K562 (cell line): Measurements from ENCODE around the gene ATXN1. TPM values are rescaled to one million over a fixed set of nuclear protein-coding genes. Genes with fewer than 3 reads are reported as not detected.

ENCODE experiments used
- C11orf30 ChIP-seq: fragments of 450-650 bp; IDR thresholded peaks from 2 replicates; pipeline ENCODE4 v1.6.1; 2016; ENCODE audit warnings: low read depth, mild to moderate bottlenecking
- ZNF668 ChIP-seq: fragments of 250-450 bp; sonication (Bioruptor Pico); IDR thresholded peaks from 2 replicates; pipeline ENCODE4 v1.8.0; 2022; ENCODE audit warnings: mild to moderate bottlenecking, inconsistent platforms
- polyA plus RNA-seq, 8 experiments: library from polyadenylated mRNA; depleted of rRNA in 4 of 8; stranded (reverse) in 5 of 8; unstranded in 3 of 8; fragments of >200 nt; fragmentation: Nextera tagmentation in 2 of 8; fragmentation: Illumina TruSeq in 1 of 8; extraction: Ambion mirVana in 2 of 8; extraction: Trizol in 1 of 8; gene quantifications; 2 replicates each; pipeline versions ENCODE4 v1.2.1 to v1.2.3, GENCODE V29; 2011 to 2014; ENCODE audit warnings: inconsistent platforms in 1 of 8, missing spikeins in 1 of 8
- total RNA-seq, 7 experiments: library from RNA; depleted of rRNA in 6 of 7; stranded (reverse); fragments of >200 nt in 6 of 7; fragmentation: Illumina TruSeq in 2 of 7; extraction: Trizol in 2 of 7; gene quantifications; 2 replicates each; pipeline versions ENCODE4 v1.2.1 to v1.2.3, GENCODE V29; 2011 to 2021; ENCODE audit warnings: low replicate concordance in 1 of 7
- TF ChIP-seq, protein P1 (sequence below): fragments of 450-650 bp; IDR thresholded peaks from 2 replicates; pipeline ENCODE4 v1.6.1; 2016; ENCODE audit warnings: mild to moderate bottlenecking, moderate library complexity
- TF ChIP-seq, protein P2 (sequence below): sonication (generic); formaldehyde crosslinking; IDR thresholded peaks from 2 replicates; pipeline ENCODE4 v1.8.0; 2022; ENCODE audit warnings: mild to moderate bottlenecking, low read depth, missing genetic modification reagents
- TF ChIP-seq, protein P3 (sequence below), 3 experiments: IDR thresholded peaks in 2 of 3; conservative IDR thresholded peaks in 1 of 3; 2 replicates each; pipeline ENCODE4 v1.5.1; 2011 to 2012; ENCODE audit warnings: low read length in 3 of 3, mild to moderate bottlenecking in 3 of 3, control low read depth in 2 of 3, improper control_type of control experiment in 1 of 3, inconsistent platforms in 1 of 3, low read depth in 1 of 3, mixed read lengths in 1 of 3, moderate library complexity in 1 of 3; ENCODE audit not compliant: insufficient read depth in 2 of 3

Gene ATXN1
- total and polyA plus RNA-seq, 9 of the 15 experiments (the other 6 are each of a cell fraction or from before 2014, with no cell fraction given) = under 0.01 to 1.2 (median 0.58) TPM

DNA sequence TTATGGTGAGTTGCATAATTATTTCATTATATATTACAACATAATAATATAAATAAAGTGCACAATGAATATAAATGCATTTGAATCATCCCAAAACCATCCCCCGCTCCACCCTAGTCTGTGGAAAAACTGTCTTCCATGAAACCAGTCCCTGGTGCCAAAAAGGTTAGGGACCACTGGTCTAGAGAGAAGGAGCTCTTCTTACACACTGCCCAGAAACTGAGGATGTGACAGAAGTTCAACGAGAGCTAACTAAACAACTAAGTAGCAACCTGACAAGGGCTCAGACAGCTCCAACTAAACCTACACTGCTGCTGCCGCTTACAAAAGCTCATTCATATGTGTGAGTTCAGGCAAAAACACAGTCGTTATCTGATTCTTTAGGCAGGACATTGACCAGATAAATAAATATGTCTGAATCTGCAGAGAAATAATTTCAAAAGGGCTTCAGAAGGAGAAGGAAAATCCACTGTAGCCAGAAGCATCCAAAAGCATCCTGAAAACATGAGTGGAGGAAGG is 125.9 kb downstream of the ATXN1 start (continued):
- TF ChIP-seq, protein P1, sequence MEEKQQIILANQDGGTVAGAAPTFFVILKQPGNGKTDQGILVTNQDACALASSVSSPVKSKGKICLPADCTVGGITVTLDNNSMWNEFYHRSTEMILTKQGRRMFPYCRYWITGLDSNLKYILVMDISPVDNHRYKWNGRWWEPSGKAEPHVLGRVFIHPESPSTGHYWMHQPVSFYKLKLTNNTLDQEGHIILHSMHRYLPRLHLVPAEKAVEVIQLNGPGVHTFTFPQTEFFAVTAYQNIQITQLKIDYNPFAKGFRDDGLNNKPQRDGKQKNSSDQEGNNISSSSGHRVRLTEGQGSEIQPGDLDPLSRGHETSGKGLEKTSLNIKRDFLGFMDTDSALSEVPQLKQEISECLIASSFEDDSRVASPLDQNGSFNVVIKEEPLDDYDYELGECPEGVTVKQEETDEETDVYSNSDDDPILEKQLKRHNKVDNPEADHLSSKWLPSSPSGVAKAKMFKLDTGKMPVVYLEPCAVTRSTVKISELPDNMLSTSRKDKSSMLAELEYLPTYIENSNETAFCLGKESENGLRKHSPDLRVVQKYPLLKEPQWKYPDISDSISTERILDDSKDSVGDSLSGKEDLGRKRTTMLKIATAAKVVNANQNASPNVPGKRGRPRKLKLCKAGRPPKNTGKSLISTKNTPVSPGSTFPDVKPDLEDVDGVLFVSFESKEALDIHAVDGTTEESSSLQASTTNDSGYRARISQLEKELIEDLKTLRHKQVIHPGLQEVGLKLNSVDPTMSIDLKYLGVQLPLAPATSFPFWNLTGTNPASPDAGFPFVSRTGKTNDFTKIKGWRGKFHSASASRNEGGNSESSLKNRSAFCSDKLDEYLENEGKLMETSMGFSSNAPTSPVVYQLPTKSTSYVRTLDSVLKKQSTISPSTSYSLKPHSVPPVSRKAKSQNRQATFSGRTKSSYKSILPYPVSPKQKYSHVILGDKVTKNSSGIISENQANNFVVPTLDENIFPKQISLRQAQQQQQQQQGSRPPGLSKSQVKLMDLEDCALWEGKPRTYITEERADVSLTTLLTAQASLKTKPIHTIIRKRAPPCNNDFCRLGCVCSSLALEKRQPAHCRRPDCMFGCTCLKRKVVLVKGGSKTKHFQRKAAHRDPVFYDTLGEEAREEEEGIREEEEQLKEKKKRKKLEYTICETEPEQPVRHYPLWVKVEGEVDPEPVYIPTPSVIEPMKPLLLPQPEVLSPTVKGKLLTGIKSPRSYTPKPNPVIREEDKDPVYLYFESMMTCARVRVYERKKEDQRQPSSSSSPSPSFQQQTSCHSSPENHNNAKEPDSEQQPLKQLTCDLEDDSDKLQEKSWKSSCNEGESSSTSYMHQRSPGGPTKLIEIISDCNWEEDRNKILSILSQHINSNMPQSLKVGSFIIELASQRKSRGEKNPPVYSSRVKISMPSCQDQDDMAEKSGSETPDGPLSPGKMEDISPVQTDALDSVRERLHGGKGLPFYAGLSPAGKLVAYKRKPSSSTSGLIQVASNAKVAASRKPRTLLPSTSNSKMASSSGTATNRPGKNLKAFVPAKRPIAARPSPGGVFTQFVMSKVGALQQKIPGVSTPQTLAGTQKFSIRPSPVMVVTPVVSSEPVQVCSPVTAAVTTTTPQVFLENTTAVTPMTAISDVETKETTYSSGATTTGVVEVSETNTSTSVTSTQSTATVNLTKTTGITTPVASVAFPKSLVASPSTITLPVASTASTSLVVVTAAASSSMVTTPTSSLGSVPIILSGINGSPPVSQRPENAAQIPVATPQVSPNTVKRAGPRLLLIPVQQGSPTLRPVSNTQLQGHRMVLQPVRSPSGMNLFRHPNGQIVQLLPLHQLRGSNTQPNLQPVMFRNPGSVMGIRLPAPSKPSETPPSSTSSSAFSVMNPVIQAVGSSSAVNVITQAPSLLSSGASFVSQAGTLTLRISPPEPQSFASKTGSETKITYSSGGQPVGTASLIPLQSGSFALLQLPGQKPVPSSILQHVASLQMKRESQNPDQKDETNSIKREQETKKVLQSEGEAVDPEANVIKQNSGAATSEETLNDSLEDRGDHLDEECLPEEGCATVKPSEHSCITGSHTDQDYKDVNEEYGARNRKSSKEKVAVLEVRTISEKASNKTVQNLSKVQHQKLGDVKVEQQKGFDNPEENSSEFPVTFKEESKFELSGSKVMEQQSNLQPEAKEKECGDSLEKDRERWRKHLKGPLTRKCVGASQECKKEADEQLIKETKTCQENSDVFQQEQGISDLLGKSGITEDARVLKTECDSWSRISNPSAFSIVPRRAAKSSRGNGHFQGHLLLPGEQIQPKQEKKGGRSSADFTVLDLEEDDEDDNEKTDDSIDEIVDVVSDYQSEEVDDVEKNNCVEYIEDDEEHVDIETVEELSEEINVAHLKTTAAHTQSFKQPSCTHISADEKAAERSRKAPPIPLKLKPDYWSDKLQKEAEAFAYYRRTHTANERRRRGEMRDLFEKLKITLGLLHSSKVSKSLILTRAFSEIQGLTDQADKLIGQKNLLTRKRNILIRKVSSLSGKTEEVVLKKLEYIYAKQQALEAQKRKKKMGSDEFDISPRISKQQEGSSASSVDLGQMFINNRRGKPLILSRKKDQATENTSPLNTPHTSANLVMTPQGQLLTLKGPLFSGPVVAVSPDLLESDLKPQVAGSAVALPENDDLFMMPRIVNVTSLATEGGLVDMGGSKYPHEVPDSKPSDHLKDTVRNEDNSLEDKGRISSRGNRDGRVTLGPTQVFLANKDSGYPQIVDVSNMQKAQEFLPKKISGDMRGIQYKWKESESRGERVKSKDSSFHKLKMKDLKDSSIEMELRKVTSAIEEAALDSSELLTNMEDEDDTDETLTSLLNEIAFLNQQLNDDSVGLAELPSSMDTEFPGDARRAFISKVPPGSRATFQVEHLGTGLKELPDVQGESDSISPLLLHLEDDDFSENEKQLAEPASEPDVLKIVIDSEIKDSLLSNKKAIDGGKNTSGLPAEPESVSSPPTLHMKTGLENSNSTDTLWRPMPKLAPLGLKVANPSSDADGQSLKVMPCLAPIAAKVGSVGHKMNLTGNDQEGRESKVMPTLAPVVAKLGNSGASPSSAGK = no peak
- TF ChIP-seq, protein P2, sequence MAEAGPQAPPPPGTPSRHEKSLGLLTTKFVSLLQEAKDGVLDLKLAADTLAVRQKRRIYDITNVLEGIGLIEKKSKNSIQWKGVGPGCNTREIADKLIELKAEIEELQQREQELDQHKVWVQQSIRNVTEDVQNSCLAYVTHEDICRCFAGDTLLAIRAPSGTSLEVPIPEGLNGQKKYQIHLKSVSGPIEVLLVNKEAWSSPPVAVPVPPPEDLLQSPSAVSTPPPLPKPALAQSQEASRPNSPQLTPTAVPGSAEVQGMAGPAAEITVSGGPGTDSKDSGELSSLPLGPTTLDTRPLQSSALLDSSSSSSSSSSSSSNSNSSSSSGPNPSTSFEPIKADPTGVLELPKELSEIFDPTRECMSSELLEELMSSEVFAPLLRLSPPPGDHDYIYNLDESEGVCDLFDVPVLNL (CRISPR knock-in tag) = no peak
- TF ChIP-seq ZNF668 (no peak), C11orf30 (no peak)
- TF ChIP-seq, protein P3, sequence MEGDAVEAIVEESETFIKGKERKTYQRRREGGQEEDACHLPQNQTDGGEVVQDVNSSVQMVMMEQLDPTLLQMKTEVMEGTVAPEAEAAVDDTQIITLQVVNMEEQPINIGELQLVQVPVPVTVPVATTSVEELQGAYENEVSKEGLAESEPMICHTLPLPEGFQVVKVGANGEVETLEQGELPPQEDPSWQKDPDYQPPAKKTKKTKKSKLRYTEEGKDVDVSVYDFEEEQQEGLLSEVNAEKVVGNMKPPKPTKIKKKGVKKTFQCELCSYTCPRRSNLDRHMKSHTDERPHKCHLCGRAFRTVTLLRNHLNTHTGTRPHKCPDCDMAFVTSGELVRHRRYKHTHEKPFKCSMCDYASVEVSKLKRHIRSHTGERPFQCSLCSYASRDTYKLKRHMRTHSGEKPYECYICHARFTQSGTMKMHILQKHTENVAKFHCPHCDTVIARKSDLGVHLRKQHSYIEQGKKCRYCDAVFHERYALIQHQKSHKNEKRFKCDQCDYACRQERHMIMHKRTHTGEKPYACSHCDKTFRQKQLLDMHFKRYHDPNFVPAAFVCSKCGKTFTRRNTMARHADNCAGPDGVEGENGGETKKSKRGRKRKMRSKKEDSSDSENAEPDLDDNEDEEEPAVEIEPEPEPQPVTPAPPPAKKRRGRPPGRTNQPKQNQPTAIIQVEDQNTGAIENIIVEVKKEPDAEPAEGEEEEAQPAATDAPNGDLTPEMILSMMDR (IDR thresholded peaks at IDR 0.05 in 2 of 3, conservative IDR thresholded peaks at IDR 0.05 in 1 of 3; ENCODE audit: insufficient read depth in 2 of 3, low read depth in 1 of 3, low read length in 3 of 3) = no peak
